Measurements from ENCODE around the gene HOXD4.

DNA sequence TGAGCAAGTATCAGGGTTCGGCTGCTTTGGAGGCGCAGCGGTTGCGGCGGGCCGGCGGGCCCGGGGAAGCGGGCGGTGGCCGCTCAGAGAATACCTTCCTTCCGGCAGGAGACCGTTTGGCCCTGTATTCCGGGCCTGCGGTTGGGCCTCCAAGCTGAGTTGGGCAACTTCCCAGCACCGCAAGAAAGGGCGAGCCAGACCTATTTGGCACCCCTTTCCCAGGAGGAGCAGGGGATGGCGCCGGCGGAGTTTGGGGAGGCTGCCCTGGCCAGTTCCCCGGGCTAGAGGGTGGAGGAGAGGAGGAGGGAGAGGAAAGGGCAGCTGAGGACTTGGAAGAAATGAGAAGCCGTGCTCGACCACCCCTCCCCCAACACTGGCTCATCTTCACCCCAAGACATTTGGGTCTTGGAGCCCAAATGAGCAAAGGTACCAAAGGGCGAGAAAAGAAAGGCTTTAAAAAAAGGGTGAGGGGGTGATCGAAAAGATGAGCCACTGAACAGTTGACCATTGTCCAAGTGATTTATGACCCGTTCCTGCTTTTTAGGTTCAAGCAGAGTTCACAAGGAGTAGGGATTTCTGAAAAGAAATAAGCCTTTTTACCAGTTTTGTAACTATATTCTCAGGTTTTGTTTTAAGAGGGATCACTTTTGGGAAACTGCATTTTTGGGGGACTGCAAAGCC is 14.2 kb downstream of the HOXD4 start:
- TF ChIP-seq POLR2A (IDR thresholded peaks at IDR 0.05) (no peak), CTCF (IDR thresholded peaks at IDR 0.05) (no peak)

Data from suprapubic skin (tissue), 3 donors.